SK-N-SH (cell line): ENCODE data around the gene PPP1R2C. TPM values are rescaled to one million over a fixed set of nuclear protein-coding genes. Genes with fewer than 3 reads are reported as not detected.

Source experiments
- CTCF ChIA-PET: fragments of 300-600, 350-600 bp; formaldehyde crosslinking; extraction: SDS; loops from one replicate; lab custom pipeline; 2021; lab: Yijun Ruan, JAX
- POLR2A ChIA-PET: fragments of 350-600 bp; sonication (Branson Sonifier 250); formaldehyde crosslinking; extraction: SDS; loops from one replicate; lab custom pipeline; 2020; ENCODE audit warnings: antibody characterized with exemption, inconsistent platforms; lab: Yijun Ruan, JAX
- DNase-seq: peaks from one replicate; pipeline ENCODE4 v3.0.0; 2012
- H2AFZ ChIP-seq: fragments of 200-600 bp; sonication (generic); 2 replicates; pipeline ENCODE4 v1.8.1; 2016; ENCODE audit warnings: antibody characterized with exemption, mild to moderate bottlenecking, low read depth
- H3F3A ChIP-seq: fragments of 200-600 bp; sonication (generic); replicated peaks from 2 replicates; pipeline ENCODE3; 2016; ENCODE audit warnings: antibody characterized with exemption, mild to moderate bottlenecking; ENCODE audit not compliant: insufficient read depth
- H3K27ac ChIP-seq, 2 experiments: fragments of 200-500 bp in 1 of 2; fragments of 200-600 bp in 1 of 2; sonication (Bioruptor generic) in 1 of 2; sonication (generic), shearing (Covaris generic) in 1 of 2; 2 replicates each; pipeline versions ENCODE4 v1.5.1 to v1.6.1; 2014 to 2016; ENCODE audit warnings: low read depth in 2 of 2, inconsistent platforms in 1 of 2, low read length in 1 of 2, mild to moderate bottlenecking in 1 of 2, mixed read lengths in 1 of 2
- H3K27me3 ChIP-seq: fragments of 200-600 bp; sonication (generic), shearing (Covaris generic); 2 replicates; pipeline ENCODE4 v1.6.1; 2016; ENCODE audit warnings: mixed run types; ENCODE audit not compliant: insufficient read depth
- H3K36me3 ChIP-seq, 2 experiments: fragments of 200-500 bp in 1 of 2; fragments of 200-600 bp in 1 of 2; sonication (Bioruptor generic) in 1 of 2; sonication (generic) in 1 of 2; replicated peaks in 1 of 2; 2 replicates each; pipeline versions ENCODE3 to v1.5.1; 2014 to 2016; ENCODE audit warnings: low read length in 1 of 2, mild to moderate bottlenecking in 1 of 2; ENCODE audit not compliant: insufficient read depth in 2 of 2, control insufficient read depth in 1 of 2
- H3K4me1 ChIP-seq, 2 experiments: fragments of 200-500 bp in 1 of 2; fragments of 200-600 bp in 1 of 2; sonication (Bioruptor generic) in 1 of 2; sonication (generic), shearing (Covaris generic) in 1 of 2; 2 replicates each; pipeline versions ENCODE4 v1.5.1 to v1.6.1; 2014 to 2016; ENCODE audit warnings: low read depth in 1 of 2, low read length in 1 of 2, mixed run types in 1 of 2; ENCODE audit not compliant: insufficient read depth in 2 of 2, control insufficient read depth in 1 of 2
- H3K4me2 ChIP-seq: fragments of 200-600 bp; sonication (generic), shearing (Covaris generic); 2 replicates; pipeline ENCODE4 v1.6.1; 2017; ENCODE audit warnings: mixed run types
- H3K4me3 ChIP-seq, 2 experiments: fragments of 200-500 bp in 1 of 2; fragments of 200-600 bp in 1 of 2; sonication (Bioruptor generic) in 1 of 2; sonication (generic), shearing (Covaris generic) in 1 of 2; 2 replicates each; pipeline versions ENCODE4 v1.5.1 to v1.8.1; 2014 to 2016; ENCODE audit warnings: low read depth in 2 of 2, inconsistent platforms in 1 of 2, low read length in 1 of 2, mild to moderate bottlenecking in 1 of 2, mixed read lengths in 1 of 2, moderate library complexity in 1 of 2
- H3K79me2 ChIP-seq: fragments of 200-600 bp; sonication (generic); 2 replicates; pipeline ENCODE4 v1.8.1; 2017; ENCODE audit warnings: mild to moderate bottlenecking; ENCODE audit not compliant: insufficient read depth
- H3K9ac ChIP-seq: fragments of 200-600 bp; sonication (generic); 2 replicates; pipeline ENCODE4 v1.6.1; 2017; ENCODE audit warnings: mixed run types
- H3K9me2 ChIP-seq: fragments of 200-600 bp; sonication (generic); 2 replicates; pipeline ENCODE4 v1.6.1; 2017; ENCODE audit warnings: mixed run types
- H3K9me3 ChIP-seq: fragments of 200-600 bp; sonication (generic); 2 replicates; pipeline ENCODE4 v1.6.1; 2017; ENCODE audit warnings: mixed run types, mild to moderate bottlenecking, moderate library complexity
- H4K20me1 ChIP-seq: fragments of 200-600 bp; sonication (generic); 2 replicates; pipeline ENCODE4 v1.6.1; 2017; ENCODE audit warnings: mild to moderate bottlenecking, mixed run types; ENCODE audit not compliant: insufficient read depth
- GABPA ChIP-seq: IDR thresholded peaks from 2 replicates; pipeline ENCODE4 v1.4.0; 2012; ENCODE audit warnings: low read depth, mild to moderate bottlenecking
- GATA2 ChIP-seq: sonication (generic); formaldehyde crosslinking; IDR thresholded peaks from 2 replicates; pipeline ENCODE4 v1.5.0; 2020; ENCODE audit warnings: mild to moderate bottlenecking, missing genetic modification reagents
- JUND ChIP-seq: IDR thresholded peaks from 2 replicates; pipeline ENCODE4 v1.4.0; 2012
- MAX ChIP-seq: IDR thresholded peaks from 2 replicates; pipeline ENCODE4 v1.4.0; 2012; ENCODE audit warnings: low read depth
- PBX3 ChIP-seq: IDR thresholded peaks from 2 replicates; pipeline ENCODE4; 2012
- RCOR1 ChIP-seq: fragments of 150-350 bp; IDR thresholded peaks from 2 replicates; pipeline ENCODE4 v1.6.1; 2017; ENCODE audit warnings: antibody characterized with exemption, low read length
- TAF1 ChIP-seq: IDR thresholded peaks from 2 replicates; pipeline ENCODE4 v1.6.1; 2012; ENCODE audit warnings: low read depth, mild to moderate bottlenecking, low read length, moderate library complexity, borderline replicate concordance
- TEAD4 ChIP-seq: IDR thresholded peaks from 2 replicates; pipeline ENCODE4 v1.4.0; 2012; ENCODE audit warnings: mild to moderate bottlenecking, borderline replicate concordance; ENCODE audit not compliant: insufficient read depth
- USF1 ChIP-seq: IDR thresholded peaks from 2 replicates; pipeline ENCODE4 v1.4.0; 2012; ENCODE audit warnings: low read depth, borderline replicate concordance
- USF2 ChIP-seq: fragments of 150-350 bp; IDR thresholded peaks from 2 replicates; pipeline ENCODE4 v1.6.1; 2017; ENCODE audit warnings: antibody characterized with exemption, low read length, low read depth, borderline replicate concordance
- ZBTB33 ChIP-seq: IDR thresholded peaks from 2 replicates; pipeline ENCODE4 v1.4.0; 2012; ENCODE audit warnings: low read depth, borderline replicate concordance
- WGBS: methylation state at CpG from one replicate; pipeline ENCODE4 v1.1.6; 2017; ENCODE audit warnings: low lambda C conversion rate; 5-methylcytosine and 5-hydroxymethylcytosine counted together
- polyA plus RNA-seq, 3 experiments: library from polyadenylated mRNA; depleted of rRNA; stranded (reverse); fragments of >200 nt; gene quantifications; 2 replicates each; pipeline ENCODE4 v1.2.3, GENCODE V29; 2012

PPP1R2C gene
- polyA plus RNA-seq, 1 of the 3 experiments (the other 2 are of a cell fraction): not detected

GRCh38 chrX:42821803-42822443, 44.0 kb upstream of the PPP1R2C start:
- no peak overlapping the region for H2AFZ ChIP-seq
- no peak overlapping the region for H3K27ac ChIP-seq
- H3F3A ChIP-seq: no peaks in the 10 kb centered on the region
- H3K79me2 ChIP-seq: no peaks in the 10 kb centered on the region
- no peaks in the 10 kb centered on the region for H3K9me3 ChIP-seq
- no peaks in the 10 kb centered on the region for H3K36me3 ChIP-seq
- no peak for TF ChIP-seq JUND
- no peak for TF ChIP-seq GABPA
- TF ChIP-seq PBX3: no peak
- H3K9me2 ChIP-seq: no peaks in the 10 kb centered on the region
- no peak overlapping the region for H3K4me2 ChIP-seq
- H4K20me1 ChIP-seq: no peaks in the 10 kb centered on the region
- ChIA-PET CTCF (no interaction called here), POLR2A (no interaction called here)
- H3K27me3 ChIP-seq: no peaks in the 10 kb centered on the region
- no peak overlapping the region for H3K9ac ChIP-seq
- 7% methylated on average over 7 of the region's 7 CpGs for WGBS
- no peak overlapping the region for H3K4me3 ChIP-seq
- H3K4me1 ChIP-seq: no peaks in the 10 kb centered on the region
- DNase-seq: no peak

GRCh38 chrX:42818151-42818921, 40.4 kb upstream of the PPP1R2C start:
- Histone ChIP-seq H3K4me3 (no peak overlapping the region), H3K9ac (no peak overlapping the region), H3F3A (no peaks in the 10 kb centered on the region), H3K9me2 (no peaks in the 10 kb centered on the region), H3K79me2 (no peaks in the 10 kb centered on the region), H4K20me1 (no peaks in the 10 kb centered on the region), H3K27ac (no peak overlapping the region), H3K4me1 (no peaks in the 10 kb centered on the region), H3K4me2 (no peak overlapping the region), H3K9me3 (no peaks in the 10 kb centered on the region), H3K27me3 (no peaks in the 10 kb centered on the region), H3K36me3 (no peaks in the 10 kb centered on the region), H2AFZ (no peak overlapping the region)
- 6% methylated on average over 9 of the region's 17 CpGs for WGBS
- ChIA-PET POLR2A (no interaction called here), CTCF (no interaction called here)
- TF ChIP-seq GATA2: no peak
- no peak for TF ChIP-seq MAX
- TF ChIP-seq TEAD4: no peak
- TF ChIP-seq ZBTB33: no peak
- no peak for TF ChIP-seq RCOR1
- no peak for TF ChIP-seq USF1
- no peak for TF ChIP-seq USF2
- no peak for TF ChIP-seq TAF1
- no peak for DNase-seq
